Measurements from ENCODE around the gene HRAS. TPM values are rescaled to one million over a fixed set of nuclear protein-coding genes. Genes with fewer than 3 reads are reported as not detected.
A peak's percentile ranks its signal among the peaks of the same experiment; 100 is the strongest.

HRAS gene
- total and polyA plus RNA-seq, 2 donors (not counting 3 experiments of a cell fraction or from before 2014, with no cell fraction given): 103 to 109 TPM

DNA sequence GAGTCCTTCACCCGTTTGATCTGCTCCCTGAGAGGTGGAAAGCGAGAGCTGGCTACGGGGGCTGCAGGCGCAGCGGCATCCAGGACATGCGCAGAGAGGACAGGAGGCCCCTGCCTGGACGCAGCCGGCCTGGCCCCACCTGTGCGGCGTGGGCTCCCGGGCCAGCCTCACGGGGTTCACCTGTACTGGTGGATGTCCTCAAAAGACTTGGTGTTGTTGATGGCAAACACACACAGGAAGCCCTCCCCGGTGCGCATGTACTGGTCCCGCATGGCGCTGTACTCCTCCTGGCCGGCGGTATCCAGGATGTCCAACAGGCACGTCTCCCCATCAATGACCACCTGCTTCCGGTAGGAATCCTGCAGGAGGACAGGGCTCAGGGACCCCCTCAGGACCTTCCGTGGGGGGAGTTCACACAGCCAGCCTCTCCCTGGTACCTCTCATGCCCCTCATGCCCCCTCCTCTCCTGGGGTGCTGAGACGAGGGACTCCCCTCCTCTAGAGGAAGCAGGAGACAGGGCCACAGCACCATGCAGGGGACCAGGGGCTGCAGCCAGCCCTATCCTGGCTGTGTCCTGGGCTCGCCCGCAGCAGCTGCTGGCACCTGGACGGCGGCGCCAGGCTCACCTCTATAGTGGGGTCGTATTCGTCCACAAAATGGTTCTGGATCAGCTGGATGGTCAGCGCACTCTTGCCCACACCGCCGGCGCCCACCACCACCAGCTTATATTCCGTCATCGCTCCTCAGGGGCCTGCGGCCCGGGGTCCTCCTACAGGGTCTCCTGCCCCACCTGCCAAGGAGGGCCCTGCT is 1.6 kb downstream of the HRAS start:
- POLR2A ChIA-PET: no interaction called here
- Histone ChIP-seq H3K9me1 (replicated peaks; ENCODE audit: control insufficient read depth, extremely low read depth, insufficient read depth, low read length) (no peaks in the 10 kb centered on the region), H3K27ac (ENCODE audit: insufficient read depth, low read depth, low read length) (no peak overlapping the region), H3K4me2 (ENCODE audit: insufficient read depth, low read length) (no peak overlapping the region), H3K4me1 (ENCODE audit: control insufficient read depth, extremely low read depth, insufficient read depth, low read length) (peaks cover 7% of the 10 kb centered on the region), H3K9me3 (replicated peaks; ENCODE audit: control insufficient read depth, insufficient read depth, low read length) (no peaks in the 10 kb centered on the region), H4K20me1 (replicated peaks; ENCODE audit: control insufficient read depth, extremely low read depth, insufficient read depth, low read length) (no peaks in the 10 kb centered on the region), H3K79me2 (ENCODE audit: control insufficient read depth, insufficient read depth, low read length) (peaks cover 16% of the 10 kb centered on the region), H3K9ac (replicated peaks; ENCODE audit: extremely low read depth, insufficient read depth, low read length) (no peak overlapping the region), H2AFZ (ENCODE audit: low read depth, low read length) (no peak overlapping the region), H3K4me3 (replicated peaks in 1 of 3; ENCODE audit: insufficient read depth in 1 of 3, low read depth in 1 of 3, low read length in 3 of 3) (peak overlapping the region in 1 of 3 experiments; percentile 74), H3K27me3 (ENCODE audit: control insufficient read depth in 2 of 2, insufficient read depth in 2 of 2, low read length in 2 of 2) (no peaks in the 10 kb centered on the region), H3K36me3 (ENCODE audit: control insufficient read depth in 2 of 2, extremely low read depth in 1 of 2, insufficient read depth in 2 of 2, low read length in 2 of 2) (peaks cover 4 to 18% of the 10 kb centered on the region in 2 experiments)
- intact Hi-C loops (cut with micrococcal nuclease) (loop anchor here (2.0 kb wide), 1 partner anchor 15 kb away; no protein-coding TSS in a partner anchor), dilution Hi-C loops (cut with MboI; ENCODE audit: extremely low pct_ligation_motif_present, low sequenced_read_pairs) (no loop called here)
- TSS peak; percentile 30 for BruUV-seq (replicated peaks)
- no peak for DNase-seq (ENCODE audit: low read depth, low spot score)
- CTCF ChIA-PET: no interaction called here
- no peak for TF ChIP-seq POLR2A (IDR thresholded peaks at IDR 0.05; ENCODE audit: low read depth, low read length)
- no peak for TF ChIP-seq CTCF (IDR thresholded peaks at IDR 0.05; ENCODE audit: extremely low read depth in 1 of 2, insufficient read depth in 1 of 2, low read depth in 1 of 2, low read length in 2 of 2)
- TF ChIP-seq FOS (IDR thresholded peaks at IDR 0.05; ENCODE audit: borderline replicate concordance, insufficient read depth, low read length): no peak
- no peak for TF ChIP-seq JUN (IDR thresholded peaks at IDR 0.05; ENCODE audit: borderline replicate concordance, insufficient read depth, insufficient read length, low read depth)
- no peak for TF ChIP-seq MYC (IDR thresholded peaks at IDR 0.05; ENCODE audit: low read depth, low read length)
- TF ChIP-seq EZH2 (IDR thresholded peaks at IDR 0.05; ENCODE audit: borderline replicate concordance, low read depth, low read length, severe bottlenecking): no peak
- TF ChIP-seq POLR2AphosphoS5 (IDR thresholded peaks at IDR 0.05; ENCODE audit: insufficient read depth, low read depth, low read length): no peak
- no peak for TF ChIP-seq GATA2 (IDR thresholded peaks at IDR 0.05; ENCODE audit: insufficient read depth, insufficient read length, low read depth, low read length)
- TF ChIP-seq, protein P1, sequence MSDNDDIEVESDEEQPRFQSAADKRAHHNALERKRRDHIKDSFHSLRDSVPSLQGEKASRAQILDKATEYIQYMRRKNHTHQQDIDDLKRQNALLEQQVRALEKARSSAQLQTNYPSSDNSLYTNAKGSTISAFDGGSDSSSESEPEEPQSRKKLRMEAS (IDR thresholded peaks at IDR 0.05; ENCODE audit: insufficient read depth, insufficient read length): no peak
- FAIRE-seq: no peak

Data from endothelial cell of umbilical vein (primary cell).